ENCODE measurements around the gene NT5DC1.

DNA sequence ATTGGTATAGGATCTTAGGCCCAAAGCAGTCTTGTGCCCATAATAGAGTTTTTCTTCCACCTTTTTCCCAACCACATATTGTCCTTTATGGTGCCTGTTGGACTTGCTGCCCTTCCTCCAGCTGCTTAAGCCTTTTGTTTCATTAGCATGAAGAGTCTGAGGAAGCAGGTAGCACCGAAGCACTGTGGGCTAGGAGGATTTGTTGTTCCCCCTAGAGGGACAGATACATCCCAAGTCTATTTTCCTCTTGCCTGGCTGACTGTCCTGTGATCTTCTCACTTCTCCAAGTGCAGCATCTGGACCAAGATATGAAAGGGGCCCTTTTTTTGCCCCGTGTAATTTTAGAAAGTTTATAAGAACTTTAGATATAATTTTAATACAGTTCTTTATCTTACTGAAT is 75.9 kb downstream of the NT5DC1 start:
- TF ChIP-seq, protein P1, sequence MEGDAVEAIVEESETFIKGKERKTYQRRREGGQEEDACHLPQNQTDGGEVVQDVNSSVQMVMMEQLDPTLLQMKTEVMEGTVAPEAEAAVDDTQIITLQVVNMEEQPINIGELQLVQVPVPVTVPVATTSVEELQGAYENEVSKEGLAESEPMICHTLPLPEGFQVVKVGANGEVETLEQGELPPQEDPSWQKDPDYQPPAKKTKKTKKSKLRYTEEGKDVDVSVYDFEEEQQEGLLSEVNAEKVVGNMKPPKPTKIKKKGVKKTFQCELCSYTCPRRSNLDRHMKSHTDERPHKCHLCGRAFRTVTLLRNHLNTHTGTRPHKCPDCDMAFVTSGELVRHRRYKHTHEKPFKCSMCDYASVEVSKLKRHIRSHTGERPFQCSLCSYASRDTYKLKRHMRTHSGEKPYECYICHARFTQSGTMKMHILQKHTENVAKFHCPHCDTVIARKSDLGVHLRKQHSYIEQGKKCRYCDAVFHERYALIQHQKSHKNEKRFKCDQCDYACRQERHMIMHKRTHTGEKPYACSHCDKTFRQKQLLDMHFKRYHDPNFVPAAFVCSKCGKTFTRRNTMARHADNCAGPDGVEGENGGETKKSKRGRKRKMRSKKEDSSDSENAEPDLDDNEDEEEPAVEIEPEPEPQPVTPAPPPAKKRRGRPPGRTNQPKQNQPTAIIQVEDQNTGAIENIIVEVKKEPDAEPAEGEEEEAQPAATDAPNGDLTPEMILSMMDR (conservative IDR thresholded peaks at IDR 0.05 in 1 of 2, IDR thresholded peaks at IDR 0.05 in 1 of 2; ENCODE audit: extremely low read depth in 1 of 2, insufficient read depth in 1 of 2, low read depth in 1 of 2, low read length in 2 of 2), result no peak
- no peak for TF ChIP-seq EZH2 (IDR thresholded peaks at IDR 0.05; ENCODE audit: borderline replicate concordance, low read length)

Data from mammary epithelial cell (primary cell).